ENCODE measurements around the gene TWF2. TPM values are rescaled to one million over a fixed set of nuclear protein-coding genes. Genes with fewer than 3 reads are reported as not detected.

The TWF2 gene
- total and polyA plus RNA-seq, 10 of the 15 experiments (the other 5 are each of a cell fraction or from before 2014, with no cell fraction given): 0.16 to 106 (median 68.5) TPM

GRCh38 chr3:52210037-52210436, 28.9 kb downstream of the TWF2 start:
- ATAC-seq (no peak), DNase-seq (ENCODE audit: low read depth, low spot score) (no peak), FAIRE-seq (no peak)
- H3K27me3 ChIP-seq (replicated peaks in 1 of 2; ENCODE audit: control insufficient read depth in 2 of 2, insufficient read depth in 2 of 2, low read length in 1 of 2): no peaks in the 10 kb centered on the region
- no peaks in the 10 kb centered on the region for H3K4me1 ChIP-seq (ENCODE audit: control insufficient read depth, insufficient read depth, low read length)
- intact Hi-C loops (cut with micrococcal nuclease; ENCODE audit: unreplicated experiment): no loop called here
- no TSS peak for BruUV-seq (replicated peaks)
- ChIA-PET POLR2A (interaction anchor here (0.8 to 1.5 kb wide), 2 partner anchors 9 to 39 kb away, joined by 3 read pairs; no protein-coding TSS in a partner anchor), SMC1A (ENCODE audit: uncharacterized antibody, unreplicated experiment) (no interaction called here), RAD21 (ENCODE audit: unreplicated experiment) (interaction anchor here (1.0 to 1.4 kb wide), 2 partner anchors 11 to 209 kb away, joined by 3 to 4 read pairs; no protein-coding TSS in a partner anchor), CTCF (interaction anchor here (1.1 to 5.6 kb wide), 6 partner anchors 8 to 129 kb away, joined by 3 to 44 read pairs (median 4); partner anchors contain the start of gene TLR9)
- no peaks in the 10 kb centered on the region; the same call in 1 of the 2 replicates for H3K79me2 ChIP-seq (ENCODE audit: control insufficient read depth, insufficient read depth, low read length)
- H3K27ac ChIP-seq (ENCODE audit: control insufficient read depth, insufficient read depth): no peak overlapping the region
- no peak overlapping the region for H2AFZ ChIP-seq (ENCODE audit: control insufficient read depth, low read depth, low read length)
- H3K9ac ChIP-seq (ENCODE audit: control insufficient read depth, insufficient read depth, low read length): no peak overlapping the region
- H4K20me1 ChIP-seq (ENCODE audit: control insufficient read depth, insufficient read depth): no peaks in the 10 kb centered on the region
- in situ Hi-C loops (cut with MboI): no loop called here
- no peaks in the 10 kb centered on the region for H3K9me3 ChIP-seq (replicated peaks; ENCODE audit: control insufficient read depth, insufficient read depth, low read length)
- H3K36me3 ChIP-seq (ENCODE audit: control insufficient read depth in 2 of 2, insufficient read depth in 2 of 2, low read length in 1 of 2): peaks cover 23 to 53% of the 10 kb centered on the region in 2 experiments
- no peak overlapping the region for H3K4me3 ChIP-seq
- H3K4me2 ChIP-seq (ENCODE audit: control insufficient read depth, insufficient read depth): no peak overlapping the region
- no peak for TF ChIP-seq POLR2AphosphoS5 (IDR thresholded peaks at IDR 0.05; ENCODE audit: low read length)
- no peak for TF ChIP-seq TCF7 (IDR thresholded peaks at IDR 0.05; ENCODE audit: borderline replicate concordance)
- no peak for TF ChIP-seq EED (IDR thresholded peaks at IDR 0.05; ENCODE audit: low read depth)
- TF ChIP-seq LARP7 (IDR thresholded peaks at IDR 0.05): no peak
- no peak for TF ChIP-seq SP1 (IDR thresholded peaks at IDR 0.05; ENCODE audit: low read depth, low read length)
- no peak for TF ChIP-seq BCL3 (IDR thresholded peaks at IDR 0.05; ENCODE audit: borderline replicate concordance, insufficient read depth, low read depth, low read length, poor library complexity, severe bottlenecking)
- no peak for TF ChIP-seq E2F8 (IDR thresholded peaks at IDR 0.05; ENCODE audit: low read depth, partially characterized antibody)
- TF ChIP-seq, protein P1, sequence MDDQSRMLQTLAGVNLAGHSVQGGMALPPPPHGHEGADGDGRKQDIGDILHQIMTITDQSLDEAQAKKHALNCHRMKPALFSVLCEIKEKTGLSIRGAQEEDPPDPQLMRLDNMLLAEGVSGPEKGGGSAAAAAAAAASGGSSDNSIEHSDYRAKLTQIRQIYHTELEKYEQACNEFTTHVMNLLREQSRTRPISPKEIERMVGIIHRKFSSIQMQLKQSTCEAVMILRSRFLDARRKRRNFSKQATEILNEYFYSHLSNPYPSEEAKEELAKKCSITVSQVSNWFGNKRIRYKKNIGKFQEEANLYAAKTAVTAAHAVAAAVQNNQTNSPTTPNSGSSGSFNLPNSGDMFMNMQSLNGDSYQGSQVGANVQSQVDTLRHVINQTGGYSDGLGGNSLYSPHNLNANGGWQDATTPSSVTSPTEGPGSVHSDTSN (IDR thresholded peaks at IDR 0.05; ENCODE audit: insufficient replicate concordance, low read depth, low read length): no peak
- TF ChIP-seq MLLT1 (IDR thresholded peaks at IDR 0.05): no peak
- TF ChIP-seq, protein P2, sequence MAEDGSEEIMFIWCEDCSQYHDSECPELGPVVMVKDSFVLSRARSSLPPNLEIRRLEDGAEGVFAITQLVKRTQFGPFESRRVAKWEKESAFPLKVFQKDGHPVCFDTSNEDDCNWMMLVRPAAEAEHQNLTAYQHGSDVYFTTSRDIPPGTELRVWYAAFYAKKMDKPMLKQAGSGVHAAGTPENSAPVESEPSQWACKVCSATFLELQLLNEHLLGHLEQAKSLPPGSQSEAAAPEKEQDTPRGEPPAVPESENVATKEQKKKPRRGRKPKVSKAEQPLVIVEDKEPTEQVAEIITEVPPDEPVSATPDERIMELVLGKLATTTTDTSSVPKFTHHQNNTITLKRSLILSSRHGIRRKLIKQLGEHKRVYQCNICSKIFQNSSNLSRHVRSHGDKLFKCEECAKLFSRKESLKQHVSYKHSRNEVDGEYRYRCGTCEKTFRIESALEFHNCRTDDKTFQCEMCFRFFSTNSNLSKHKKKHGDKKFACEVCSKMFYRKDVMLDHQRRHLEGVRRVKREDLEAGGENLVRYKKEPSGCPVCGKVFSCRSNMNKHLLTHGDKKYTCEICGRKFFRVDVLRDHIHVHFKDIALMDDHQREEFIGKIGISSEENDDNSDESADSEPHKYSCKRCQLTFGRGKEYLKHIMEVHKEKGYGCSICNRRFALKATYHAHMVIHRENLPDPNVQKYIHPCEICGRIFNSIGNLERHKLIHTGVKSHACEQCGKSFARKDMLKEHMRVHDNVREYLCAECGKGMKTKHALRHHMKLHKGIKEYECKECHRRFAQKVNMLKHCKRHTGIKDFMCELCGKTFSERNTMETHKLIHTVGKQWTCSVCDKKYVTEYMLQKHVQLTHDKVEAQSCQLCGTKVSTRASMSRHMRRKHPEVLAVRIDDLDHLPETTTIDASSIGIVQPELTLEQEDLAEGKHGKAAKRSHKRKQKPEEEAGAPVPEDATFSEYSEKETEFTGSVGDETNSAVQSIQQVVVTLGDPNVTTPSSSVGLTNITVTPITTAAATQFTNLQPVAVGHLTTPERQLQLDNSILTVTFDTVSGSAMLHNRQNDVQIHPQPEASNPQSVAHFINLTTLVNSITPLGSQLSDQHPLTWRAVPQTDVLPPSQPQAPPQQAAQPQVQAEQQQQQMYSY (CRISPR knock-in tag; IDR thresholded peaks at IDR 0.05): no peak
- TF ChIP-seq SREBF1 (IDR thresholded peaks at IDR 0.05; ENCODE audit: low read length): no peak

All from GM12878 (cell line).